GM12892 (cell line): ENCODE data around the gene RGS11.

Experiments used
- POLR2A ChIP-seq: IDR thresholded peaks from 2 replicates; pipeline ENCODE4 v1.6.1; 2011; ENCODE audit warnings: low read depth, low read length, control low read depth
- POLR2AphosphoS5 ChIP-seq: IDR thresholded peaks from 2 replicates; pipeline ENCODE4 v1.6.1; 2011; ENCODE audit warnings: low read depth, low read length, control low read depth
- TAF1 ChIP-seq: IDR thresholded peaks from 2 replicates; pipeline ENCODE4 v1.6.1; 2011; ENCODE audit warnings: low read depth, mild to moderate bottlenecking, control low read depth, low read length, borderline replicate concordance

DNA sequence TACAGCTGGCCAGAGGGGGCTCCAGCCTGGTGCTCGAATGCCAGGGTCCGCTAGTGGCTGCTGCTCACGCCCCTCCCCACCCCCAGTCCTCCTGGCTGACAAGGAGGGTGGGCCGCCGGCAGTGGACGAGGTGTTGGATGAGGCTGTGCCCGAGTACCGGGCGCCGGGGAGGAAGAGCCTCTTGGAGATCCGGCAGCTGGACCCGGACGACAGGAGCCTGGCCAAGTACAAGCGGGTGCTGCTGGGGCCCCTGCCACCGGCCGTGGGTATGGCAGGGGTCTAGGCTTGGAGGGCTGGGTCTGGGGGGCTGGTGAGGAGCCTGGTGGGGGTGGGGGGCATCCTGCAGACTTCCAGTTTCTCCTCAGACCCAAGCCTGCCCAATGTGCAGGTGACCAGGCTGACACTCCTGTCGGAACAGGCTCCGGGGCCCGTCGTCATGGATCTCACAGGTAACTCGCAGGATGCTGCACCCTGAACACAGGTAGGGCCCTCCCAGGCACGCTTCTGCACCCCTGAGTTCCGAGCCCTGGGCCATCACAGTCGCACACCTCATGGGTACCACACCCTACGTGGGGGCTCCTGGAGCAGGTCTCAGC lies 6.0 kb upstream of the RGS11 start:
- no peak for TF ChIP-seq POLR2AphosphoS5
- no peak for TF ChIP-seq POLR2A
- TF ChIP-seq TAF1, result no peak
